Fibroblast of pulmonary artery (primary cell): ENCODE data around the gene PCDH9.

Experiments
- DNase-seq: peaks from one replicate; pipeline ENCODE4 v3.0.0-alpha.2; 2010; ENCODE audit warnings: low read depth
- H3K4me3 ChIP-seq: replicated peaks from 2 replicates; pipeline ENCODE4 v1.5.1; 2011; ENCODE audit warnings: low read depth, mild to moderate bottlenecking, control low read depth, low read length, moderate library complexity
- TF ChIP-seq, protein P1 (sequence below): IDR thresholded peaks from 2 replicates; pipeline ENCODE4 v1.5.1; 2011; ENCODE audit warnings: mild to moderate bottlenecking, control low read depth, low read length, inconsistent platforms; ENCODE audit errors: missing control alignments

PCDH9 gene

DNA sequence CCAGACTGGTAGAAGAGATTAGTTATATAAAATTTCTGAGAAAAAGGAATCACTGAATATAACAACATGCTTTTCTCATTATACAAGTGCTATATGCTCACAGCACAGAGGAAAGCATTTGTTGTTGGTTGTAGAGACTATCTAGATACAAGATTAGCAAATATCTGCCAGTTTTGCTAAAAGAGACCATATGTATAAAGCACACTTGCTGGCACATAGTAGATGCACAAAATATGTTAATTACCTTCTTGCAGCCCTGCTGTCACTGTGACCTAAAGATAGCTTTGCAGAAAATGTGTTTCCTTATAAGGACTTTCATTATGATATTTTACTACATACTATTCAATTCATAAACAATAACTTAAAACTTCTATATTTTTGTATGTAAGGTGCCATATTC, 755.1 kb downstream of the PCDH9 start:
- H3K4me3 ChIP-seq: no peak overlapping the region
- DNase-seq: no peak
- TF ChIP-seq, protein P1, sequence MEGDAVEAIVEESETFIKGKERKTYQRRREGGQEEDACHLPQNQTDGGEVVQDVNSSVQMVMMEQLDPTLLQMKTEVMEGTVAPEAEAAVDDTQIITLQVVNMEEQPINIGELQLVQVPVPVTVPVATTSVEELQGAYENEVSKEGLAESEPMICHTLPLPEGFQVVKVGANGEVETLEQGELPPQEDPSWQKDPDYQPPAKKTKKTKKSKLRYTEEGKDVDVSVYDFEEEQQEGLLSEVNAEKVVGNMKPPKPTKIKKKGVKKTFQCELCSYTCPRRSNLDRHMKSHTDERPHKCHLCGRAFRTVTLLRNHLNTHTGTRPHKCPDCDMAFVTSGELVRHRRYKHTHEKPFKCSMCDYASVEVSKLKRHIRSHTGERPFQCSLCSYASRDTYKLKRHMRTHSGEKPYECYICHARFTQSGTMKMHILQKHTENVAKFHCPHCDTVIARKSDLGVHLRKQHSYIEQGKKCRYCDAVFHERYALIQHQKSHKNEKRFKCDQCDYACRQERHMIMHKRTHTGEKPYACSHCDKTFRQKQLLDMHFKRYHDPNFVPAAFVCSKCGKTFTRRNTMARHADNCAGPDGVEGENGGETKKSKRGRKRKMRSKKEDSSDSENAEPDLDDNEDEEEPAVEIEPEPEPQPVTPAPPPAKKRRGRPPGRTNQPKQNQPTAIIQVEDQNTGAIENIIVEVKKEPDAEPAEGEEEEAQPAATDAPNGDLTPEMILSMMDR: no peak

DNA sequence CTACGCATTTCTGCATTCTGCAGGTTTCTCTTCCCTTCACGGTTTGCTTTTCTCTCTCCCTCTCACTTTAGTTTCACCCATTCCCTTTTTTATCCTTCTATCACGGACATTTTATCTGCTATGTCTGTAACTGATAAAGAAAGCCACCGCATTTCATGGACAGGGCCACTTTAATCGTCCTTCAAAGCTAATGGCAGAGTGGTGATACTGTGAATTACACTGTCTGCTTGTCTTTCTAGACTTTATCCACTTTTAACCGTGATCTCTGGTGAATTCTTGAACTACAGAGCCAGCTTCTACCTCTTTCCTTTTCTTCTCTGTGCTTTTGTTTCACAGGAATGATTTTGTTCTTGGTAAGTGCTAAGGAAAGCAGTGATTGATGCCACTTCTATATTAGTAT, 760.4 kb downstream of the PCDH9 start:
- DNase-seq: no peak
- H3K4me3 ChIP-seq: no peak overlapping the region
- TF ChIP-seq, protein P1: no peak

DNA sequence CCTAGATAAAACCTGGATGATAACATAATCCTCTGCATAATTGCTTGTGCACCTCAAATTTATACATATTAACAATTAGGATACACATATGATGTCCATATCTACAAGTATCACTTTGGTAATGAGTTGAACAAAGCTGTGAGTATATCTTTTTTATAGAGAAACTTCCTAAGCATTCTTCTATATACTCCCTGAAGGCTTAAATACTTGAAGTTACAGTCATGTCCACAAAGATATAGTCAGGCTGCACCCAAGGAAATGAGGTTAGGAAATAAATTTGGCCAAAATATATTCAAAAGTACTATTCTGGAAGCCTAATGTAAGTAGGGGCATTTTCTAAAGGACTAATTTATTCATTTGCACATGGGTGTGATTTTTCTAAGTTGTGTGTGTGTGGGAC, 761.5 kb downstream of the PCDH9 start:
- H3K4me3 ChIP-seq: no peak overlapping the region
- DNase-seq: no peak
- TF ChIP-seq, protein P1: no peak

DNA sequence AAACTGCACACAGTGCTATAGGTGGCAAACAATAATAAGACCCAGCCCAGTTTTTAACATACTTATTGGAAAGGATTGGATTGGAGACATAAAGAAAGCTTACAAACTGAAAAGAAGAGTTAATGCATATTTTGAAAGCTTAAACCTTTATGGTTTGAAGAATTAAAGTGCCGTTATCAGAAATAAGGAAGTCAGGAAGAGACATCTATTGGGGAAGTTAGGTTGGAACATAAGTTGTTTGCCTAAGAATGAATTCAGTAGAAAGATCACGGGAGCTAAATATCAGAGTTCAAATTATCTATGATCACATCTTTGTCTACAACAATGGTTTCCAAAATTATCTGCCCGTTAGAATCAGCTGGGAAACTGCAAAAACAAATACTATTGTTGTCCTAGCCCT, 767.9 kb downstream of the PCDH9 start:
- no peak overlapping the region for H3K4me3 ChIP-seq
- TF ChIP-seq, protein P1: no peak
- no peak for DNase-seq

DNA sequence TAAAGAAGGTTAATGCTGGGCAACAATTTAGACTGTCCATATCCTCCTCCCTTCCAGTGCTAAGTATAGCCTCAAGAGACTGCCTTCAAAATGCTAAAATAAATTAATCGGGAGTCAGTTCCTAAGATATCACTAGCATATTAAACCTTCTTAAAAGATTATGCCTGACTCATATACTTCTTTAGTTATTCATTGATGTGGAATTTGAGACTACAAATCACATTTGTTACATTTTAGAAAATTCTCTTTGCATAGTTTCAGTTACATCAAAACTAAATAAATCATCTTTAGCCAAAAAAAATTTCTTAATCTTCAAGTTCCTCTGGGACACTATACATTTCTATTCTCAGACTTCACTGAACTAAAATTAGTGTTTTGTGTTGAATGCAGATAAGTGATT, 769.1 kb downstream of the PCDH9 start:
- H3K4me3 ChIP-seq: no peak overlapping the region
- TF ChIP-seq, protein P1: no peak

DNA sequence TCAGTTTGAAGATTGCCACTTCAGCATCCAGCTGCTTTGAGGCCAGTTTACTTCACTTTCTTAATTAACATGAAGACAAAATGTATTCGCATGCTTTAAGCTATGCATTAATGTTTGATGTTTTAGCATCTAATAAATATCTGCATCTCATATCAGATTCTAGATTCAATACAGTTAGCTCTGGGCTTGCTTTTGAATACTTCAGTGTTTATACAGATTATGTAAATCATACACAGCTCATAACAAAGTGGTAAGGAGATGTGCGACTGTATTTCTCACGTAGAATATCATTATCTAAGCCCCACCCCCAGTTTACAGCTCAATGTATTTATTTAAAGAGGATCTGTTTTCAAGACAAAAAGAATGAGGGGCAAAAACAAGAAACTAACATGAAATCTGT, 770.5 kb downstream of the PCDH9 start:
- TF ChIP-seq, protein P1: no peak
- no peak for DNase-seq

More for the DNA sequence above, 769.1 kb downstream of the PCDH9 start:
- DNase-seq: peak; percentile 8

DNA sequence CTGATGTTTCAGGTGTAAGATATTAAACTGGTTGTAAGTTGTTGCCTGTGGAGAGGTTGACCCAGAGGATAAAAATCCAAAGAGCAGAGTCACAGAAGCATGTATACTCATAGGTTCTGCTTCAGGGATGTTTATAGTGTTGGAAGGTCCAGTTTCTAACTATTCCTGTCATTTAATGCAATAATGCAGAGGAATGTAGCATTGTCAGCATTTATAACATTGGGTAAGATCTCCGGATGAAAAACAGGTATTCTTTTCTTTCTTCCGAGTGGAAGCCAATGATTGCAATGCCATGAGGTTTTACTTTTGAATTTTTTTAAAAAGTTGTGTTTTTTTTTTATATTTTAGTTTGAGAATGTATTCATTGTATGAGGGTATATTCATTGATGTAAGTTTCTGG, 771.0 kb downstream of the PCDH9 start:
- H3K4me3 ChIP-seq: no peak overlapping the region
- DNase-seq: no peak
- TF ChIP-seq, protein P1: no peak

More for the DNA sequence above, 770.5 kb downstream of the PCDH9 start:
- H3K4me3 ChIP-seq: no peak overlapping the region
